Chondrocyte (in vitro differentiated cells): ENCODE results near the gene LPCAT2. TPM values are rescaled to one million over a fixed set of nuclear protein-coding genes. Genes with fewer than 3 reads are reported as not detected.

Experiments
- DNase-seq: peaks from one replicate; pipeline ENCODE4 v3.0.0; 2021; ENCODE audit warnings: mixed read lengths, low spot score
- H3K27ac Mint-ChIP-seq: one replicate; pipeline ENCODE4 v1.8.0; 2021; ENCODE audit warnings: mild to moderate bottlenecking, moderate library complexity, mixed read lengths; ENCODE audit not compliant: unreplicated experiment
- H3K27me3 Mint-ChIP-seq: 2 replicates; pipeline ENCODE4 v1.8.0; 2021; ENCODE audit warnings: low read depth, mixed read lengths
- H3K36me3 Mint-ChIP-seq: 2 replicates; pipeline ENCODE4 v1.8.0; 2021; ENCODE audit warnings: low read depth, mixed read lengths
- H3K4me1 Mint-ChIP-seq: 2 replicates; pipeline ENCODE4 v1.8.0; 2021; ENCODE audit warnings: low read depth, mild to moderate bottlenecking, mixed read lengths
- H3K4me3 Mint-ChIP-seq: one replicate; pipeline ENCODE4 v1.8.0; 2021; ENCODE audit warnings: mild to moderate bottlenecking, moderate library complexity, mixed read lengths; ENCODE audit not compliant: unreplicated experiment
- H3K9me3 Mint-ChIP-seq: 2 replicates; pipeline ENCODE4 v1.8.0; 2021; ENCODE audit warnings: low read depth, mixed read lengths
- CTCF ChIP-seq: fragments of 200-600 bp; sonication (generic); IDR thresholded peaks from 2 replicates; pipeline ENCODE4 v1.5.0; 2021; ENCODE audit warnings: antibody characterized with exemption, mild to moderate bottlenecking, moderate library complexity
- total RNA-seq: library from RNA; stranded (reverse); gene quantifications from 3 replicates; pipeline ENCODE4 v1.2.1, GENCODE V29; 2021

The LPCAT2 gene
- total RNA-seq, 1 donor from 2014 or later = 17.4 TPM

GRCh38 chr16:55490301-55490700, 18.6 kb upstream of the LPCAT2 start:
- Mint-ChIP-seq H3K27me3 (no peaks in the 10 kb centered on the region), H3K36me3 (peaks cover 36% of the 10 kb centered on the region), H3K9me3 (no peaks in the 10 kb centered on the region), H3K4me1 (peaks cover 39% of the 10 kb centered on the region), H3K27ac (no peak overlapping the region), H3K4me3 (no peak overlapping the region)
- no peak for TF ChIP-seq CTCF
- no peak for DNase-seq

DNA sequence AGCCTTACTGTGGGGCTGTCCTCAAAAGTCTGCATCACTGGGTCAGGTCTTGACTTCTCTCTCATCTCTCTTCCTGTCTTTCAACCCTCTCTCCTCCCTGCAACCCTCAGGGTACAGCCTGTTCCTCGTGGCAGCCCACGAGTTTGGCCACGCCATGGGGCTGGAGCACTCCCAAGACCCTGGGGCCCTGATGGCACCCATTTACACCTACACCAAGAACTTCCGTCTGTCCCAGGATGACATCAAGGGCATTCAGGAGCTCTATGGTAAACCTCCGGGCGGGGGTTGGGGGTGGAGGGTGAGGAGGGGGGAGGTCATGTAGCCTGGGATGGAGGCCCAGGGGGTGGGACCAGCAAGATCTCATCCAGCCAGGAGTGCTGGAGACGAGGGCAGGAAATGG, 17.2 kb upstream of the LPCAT2 start:
- peaks cover 30% of the 10 kb centered on the region for H3K36me3 Mint-ChIP-seq
- TF ChIP-seq CTCF = no peak
- no peak overlapping the region for H3K27ac Mint-ChIP-seq
- no peaks in the 10 kb centered on the region for H3K27me3 Mint-ChIP-seq
- H3K4me3 Mint-ChIP-seq = no peak overlapping the region
- no peak for DNase-seq
- peaks cover 34% of the 10 kb centered on the region for H3K4me1 Mint-ChIP-seq
- H3K9me3 Mint-ChIP-seq = no peaks in the 10 kb centered on the region

DNA sequence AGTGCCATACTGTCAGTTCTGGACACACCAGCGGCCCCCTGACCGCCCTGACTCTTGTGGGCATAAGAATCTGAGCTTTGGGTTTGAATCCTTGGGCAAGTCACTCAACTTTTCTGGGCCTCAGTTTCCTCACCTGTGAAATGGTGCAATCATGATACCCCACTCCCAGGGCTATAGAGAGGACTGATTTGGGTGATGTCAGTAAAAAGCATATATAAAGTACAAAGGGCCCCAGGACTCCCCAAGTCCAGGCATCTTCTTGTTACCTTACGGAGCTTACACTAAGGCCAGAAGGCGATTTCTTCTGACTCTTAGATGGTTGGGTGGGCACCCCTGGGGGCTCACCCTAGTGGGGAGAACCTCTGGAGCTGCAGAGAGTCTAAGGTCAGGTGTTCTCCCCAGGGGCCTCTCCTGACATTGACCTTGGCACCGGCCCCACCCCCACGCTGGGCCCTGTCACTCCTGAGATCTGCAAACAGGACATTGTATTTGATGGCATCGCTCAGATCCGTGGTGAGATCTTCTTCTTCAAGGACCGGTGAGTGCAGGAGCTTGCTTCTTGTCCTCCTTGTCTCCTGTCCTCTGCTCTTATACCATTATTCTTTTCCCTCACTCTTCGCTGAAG, 16.0 kb upstream of the LPCAT2 start:
- no peak for DNase-seq
- H3K36me3 Mint-ChIP-seq = peaks cover 23% of the 10 kb centered on the region
- no peaks in the 10 kb centered on the region for H3K9me3 Mint-ChIP-seq
- peaks cover 29% of the 10 kb centered on the region for H3K4me1 Mint-ChIP-seq
- H3K27ac Mint-ChIP-seq = no peak overlapping the region
- no peak for TF ChIP-seq CTCF
- no peak overlapping the region for H3K4me3 Mint-ChIP-seq
- H3K27me3 Mint-ChIP-seq = no peaks in the 10 kb centered on the region

DNA sequence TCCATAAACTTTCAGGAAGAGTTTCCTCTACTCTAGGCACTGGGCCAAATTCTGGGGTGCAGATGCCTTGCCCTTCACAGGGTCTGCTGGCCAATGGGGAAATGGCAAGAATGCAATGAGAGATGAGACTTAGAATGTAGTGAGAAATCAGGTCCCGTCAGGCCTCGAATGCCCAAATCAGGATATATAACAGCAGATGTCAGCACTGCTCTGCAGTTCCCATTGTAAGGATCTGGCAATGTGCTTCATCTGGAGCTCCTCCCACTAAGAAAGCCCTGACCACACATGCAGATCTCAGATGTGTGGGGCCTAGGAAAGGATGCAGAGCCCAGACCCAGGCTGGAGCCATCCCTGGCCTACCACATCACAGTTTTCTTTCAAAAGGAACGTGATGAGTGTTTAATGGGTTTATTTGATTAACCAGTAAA, 13.9 kb upstream of the LPCAT2 start:
- H3K27ac Mint-ChIP-seq = peak overlapping the region; percentile 56

GRCh38 chr16:55495616-55496289, 13.1 kb upstream of the LPCAT2 start:
- Mint-ChIP-seq H3K27ac (no peak overlapping the region), H3K27me3 (no peaks in the 10 kb centered on the region), H3K4me1 (peaks cover 48% of the 10 kb centered on the region), H3K4me3 (no peak overlapping the region), H3K9me3 (no peaks in the 10 kb centered on the region), H3K36me3 (peaks cover 9% of the 10 kb centered on the region)
- DNase-seq = no peak
- TF ChIP-seq CTCF = no peak

More for the DNA sequence above, 13.9 kb upstream of the LPCAT2 start:
- no peak for DNase-seq
- H3K9me3 Mint-ChIP-seq = no peaks in the 10 kb centered on the region
- H3K4me1 Mint-ChIP-seq = peaks cover 40% of the 10 kb centered on the region
- H3K36me3 Mint-ChIP-seq = peaks cover 10% of the 10 kb centered on the region
- no peak overlapping the region for H3K4me3 Mint-ChIP-seq
- H3K27me3 Mint-ChIP-seq = no peaks in the 10 kb centered on the region
- peak; percentile 80 for TF ChIP-seq CTCF
